GM19455 (cell line): ENCODE results near the gene TK2.

Experiments used
- ATAC-seq: cut with Tn5 transposase; IDR thresholded peaks from one replicate; pipeline ENCODE4 v1.9.1; 2021; ENCODE audit not compliant: unreplicated experiment

Gene TK2

GRCh38 chr16:66547101-66547989 lies 2.6 kb downstream of the TK2 start:
- ATAC-seq, result no peak

- no peak for ATAC-seq
These were observed 5.7 kb downstream of the TK2 start for GRCh38 chr16:66544016-66544757.

GRCh38 chr16:66543541-66543940 lies 6.4 kb downstream of the TK2 start:
- ATAC-seq, result no peak

- no peak for ATAC-seq
These were observed 7.5 kb downstream of the TK2 start for GRCh38 chr16:66542396-66542795.

GRCh38 chr16:66541388-66542355 lies 8.2 kb downstream of the TK2 start:
- no peak for ATAC-seq

GRCh38 chr16:66539623-66540469 lies 10.1 kb downstream of the TK2 start:
- ATAC-seq, result no peak

- ATAC-seq, result no peak
These were observed 11.0 kb downstream of the TK2 start for GRCh38 chr16:66538910-66539309.

GRCh38 chr16:66537236-66537635 lies 12.7 kb downstream of the TK2 start:
- no peak for ATAC-seq

GRCh38 chr16:66536525-66536924 lies 13.4 kb downstream of the TK2 start:
- ATAC-seq, result no peak

- ATAC-seq, result no peak
These were observed 15.5 kb downstream of the TK2 start for GRCh38 chr16:66534376-66534799.

- no peak for ATAC-seq
These were observed 20.4 kb downstream of the TK2 start for GRCh38 chr16:66529475-66529874.

GRCh38 chr16:66528294-66528693 lies 21.6 kb downstream of the TK2 start:
- no peak for ATAC-seq

- no peak for ATAC-seq
These were observed 24.3 kb downstream of the TK2 start for GRCh38 chr16:66525396-66526180.

- ATAC-seq, result peak; percentile 66
These were observed 25.2 kb downstream of the TK2 start for GRCh38 chr16:66524601-66525164.

- ATAC-seq, result peak; percentile 46
These were observed 26.0 kb downstream of the TK2 start for GRCh38 chr16:66523861-66524354.

GRCh38 chr16:66522816-66523590 lies 26.9 kb downstream of the TK2 start:
- ATAC-seq, result no peak

GRCh38 chr16:66521951-66522771 lies 27.8 kb downstream of the TK2 start:
- ATAC-seq, result peak; percentile 51
